Measurements from ENCODE around the gene MSH6. TPM values are rescaled to one million over a fixed set of nuclear protein-coding genes. Genes with fewer than 3 reads are reported as not detected.

MSH6 gene
- total and polyA plus RNA-seq, 10 donors: 6.2 to 33.1 (median 26.4) TPM

GRCh38 chr2:47744074-47744473 is 38.9 kb upstream of the MSH6 start:
- H3K4me3 ChIP-seq: no peak overlapping the region
- no peak for TF ChIP-seq POLR2AphosphoS5 (IDR thresholded peaks at IDR 0.05)
- peaks cover 0 to 27% (median 26%) of the 10 kb centered on the region in 8 donors for H3K9me3 ChIP-seq
- H3K4me1 ChIP-seq: no peaks in the 10 kb centered on the region
- DNase-seq: no peak
- intact Hi-C loops (cut with DNase I; ENCODE audit: low total_unique reads): no loop called here
- no peaks in the 10 kb centered on the region for H3K36me3 ChIP-seq
- H3K27me3 ChIP-seq (replicated peaks in 1 of 7): peaks cover 0 to 6% (median 0%) of the 10 kb centered on the region in 7 donors
- H3K27ac ChIP-seq: no peak overlapping the region
- 69 to 76% (median 71%) methylated on average over 2 of the region's 2 CpGs for WGBS, 5 donors

GRCh38 chr2:47747878-47748277 is 35.1 kb upstream of the MSH6 start:
- WGBS, 5 donors: 80 to 95% (median 89%) methylated on average over 4 of the region's 4 CpGs
- Histone ChIP-seq H3K36me3 (no peaks in the 10 kb centered on the region), H3K4me3 (no peak overlapping the region), H3K27me3 (replicated peaks in 1 of 7) (no peaks in the 10 kb centered on the region), H3K27ac (no peak overlapping the region), H3K4me1 (peaks cover 0 to 14% (median 0%) of the 10 kb centered on the region in 6 donors), H3K9me3 (peaks cover 0 to 33% (median 29%) of the 10 kb centered on the region in 8 donors)
- intact Hi-C loops (cut with DNase I; ENCODE audit: low total_unique reads): no loop called here
- DNase-seq: no peak
- TF ChIP-seq POLR2AphosphoS5 (IDR thresholded peaks at IDR 0.05) (no peak), POLR2A (IDR thresholded peaks at IDR 0.05) (no peak)
- TF ChIP-seq, protein P1, sequence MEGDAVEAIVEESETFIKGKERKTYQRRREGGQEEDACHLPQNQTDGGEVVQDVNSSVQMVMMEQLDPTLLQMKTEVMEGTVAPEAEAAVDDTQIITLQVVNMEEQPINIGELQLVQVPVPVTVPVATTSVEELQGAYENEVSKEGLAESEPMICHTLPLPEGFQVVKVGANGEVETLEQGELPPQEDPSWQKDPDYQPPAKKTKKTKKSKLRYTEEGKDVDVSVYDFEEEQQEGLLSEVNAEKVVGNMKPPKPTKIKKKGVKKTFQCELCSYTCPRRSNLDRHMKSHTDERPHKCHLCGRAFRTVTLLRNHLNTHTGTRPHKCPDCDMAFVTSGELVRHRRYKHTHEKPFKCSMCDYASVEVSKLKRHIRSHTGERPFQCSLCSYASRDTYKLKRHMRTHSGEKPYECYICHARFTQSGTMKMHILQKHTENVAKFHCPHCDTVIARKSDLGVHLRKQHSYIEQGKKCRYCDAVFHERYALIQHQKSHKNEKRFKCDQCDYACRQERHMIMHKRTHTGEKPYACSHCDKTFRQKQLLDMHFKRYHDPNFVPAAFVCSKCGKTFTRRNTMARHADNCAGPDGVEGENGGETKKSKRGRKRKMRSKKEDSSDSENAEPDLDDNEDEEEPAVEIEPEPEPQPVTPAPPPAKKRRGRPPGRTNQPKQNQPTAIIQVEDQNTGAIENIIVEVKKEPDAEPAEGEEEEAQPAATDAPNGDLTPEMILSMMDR (IDR thresholded peaks at IDR 0.05 in 8 of 11, conservative IDR thresholded peaks at IDR 0.05 in 3 of 11): no peak

GRCh38 chr2:47751856-47752414 is 31.0 kb upstream of the MSH6 start:
- Histone ChIP-seq H3K36me3 (no peaks in the 10 kb centered on the region), H3K4me1 (peaks cover 0 to 25% (median 5%) of the 10 kb centered on the region in 6 donors), H3K27ac (peak overlapping the region in 4 of 8 donors; percentile 55 to 65 (median 62)), H3K4me3 (no peak overlapping the region), H3K9me3 (peaks cover 0 to 27% (median 24%) of the 10 kb centered on the region in 8 donors), H3K27me3 (replicated peaks in 1 of 7) (no peaks in the 10 kb centered on the region)
- no peak for DNase-seq
- TF ChIP-seq, protein P1 (IDR thresholded peaks at IDR 0.05 in 8 of 11, conservative IDR thresholded peaks at IDR 0.05 in 3 of 11): no peak
- intact Hi-C loops (cut with DNase I; ENCODE audit: low total_unique reads): no loop called here
- 61 to 78% (median 65%) methylated on average over 10 of the region's 10 CpGs for WGBS, 5 donors

DNA sequence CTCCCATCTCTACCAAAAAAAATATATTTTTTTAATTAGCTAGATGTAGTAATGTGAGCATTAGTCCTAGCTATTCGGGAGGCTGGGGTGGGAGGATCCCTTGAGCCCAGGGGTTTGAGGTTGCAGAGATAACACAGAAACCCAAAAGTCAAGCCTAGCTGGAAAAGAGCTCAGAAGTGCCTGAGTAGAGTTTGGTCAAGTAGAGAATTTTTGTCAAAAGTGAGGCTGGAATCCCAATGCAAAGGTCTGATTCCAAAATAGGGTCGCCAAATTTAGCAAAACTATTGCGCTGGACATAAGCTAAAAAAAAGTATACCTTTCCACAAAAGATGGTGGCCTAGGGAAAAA is 15.5 kb upstream of the MSH6 start:
- DNase-seq: no peak
- intact Hi-C loops (cut with DNase I; ENCODE audit: low total_unique reads): loop anchor here (5.0 kb wide), 2 partner anchors 330 to 430 kb away; no protein-coding TSS in a partner anchor
- WGBS, 5 donors: 49 to 69% (median 56%) methylated on average over 3 of the region's 3 CpGs

More for the DNA sequence above, 15.5 kb upstream of the MSH6 start:
- Histone ChIP-seq H3K9me3 (no peaks in the 10 kb centered on the region), H3K27me3 (replicated peaks in 1 of 7) (peaks cover 0 to 2% (median 0%) of the 10 kb centered on the region in 7 donors), H3K27ac (no peak overlapping the region), H3K4me1 (peaks cover 0 to 9% (median 7%) of the 10 kb centered on the region in 6 donors), H3K4me3 (peak overlapping the region in 1 of 8 donors; percentile 30), H3K36me3 (no peaks in the 10 kb centered on the region)
- TF ChIP-seq POLR2AphosphoS5 (IDR thresholded peaks at IDR 0.05): no peak
- no peak for TF ChIP-seq POLR2A (IDR thresholded peaks at IDR 0.05)
- TF ChIP-seq, protein P1 (IDR thresholded peaks at IDR 0.05 in 8 of 11, conservative IDR thresholded peaks at IDR 0.05 in 3 of 11): no peak
